GM21360 (cell line): ENCODE measurements around the gene NOS1.
"Not testable (repeated sequence)": the region's sequence is repeated elsewhere in the genome, so short reads cannot be mapped to it uniquely, and the experiment has no call there.

Experiments used
- ATAC-seq: cut with Tn5 transposase; IDR thresholded peaks from one replicate; pipeline ENCODE4 v1.9.1; 2021; ENCODE audit warnings: mild to moderate bottlenecking, moderate library complexity; ENCODE audit not compliant: unreplicated experiment

The NOS1 gene

DNA sequence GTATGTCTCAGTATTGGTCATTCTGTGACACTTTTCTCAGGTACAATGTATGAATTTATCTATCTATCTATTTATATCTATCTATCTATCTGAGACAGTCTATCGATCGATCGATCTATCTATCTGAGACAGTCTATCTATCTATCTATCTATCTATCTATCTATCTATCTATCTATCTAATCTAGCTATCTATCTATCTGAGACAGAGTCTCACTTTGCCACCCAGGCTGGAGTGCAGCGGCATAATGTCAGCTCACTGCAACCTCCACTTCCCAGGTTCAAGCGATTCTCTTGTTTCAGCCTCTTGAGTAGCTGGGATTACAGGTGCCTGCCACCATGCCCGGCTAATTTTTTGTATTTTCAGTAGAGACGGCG lies 180.0 kb downstream of the NOS1 start:
- not testable (repeated sequence) for ATAC-seq

DNA sequence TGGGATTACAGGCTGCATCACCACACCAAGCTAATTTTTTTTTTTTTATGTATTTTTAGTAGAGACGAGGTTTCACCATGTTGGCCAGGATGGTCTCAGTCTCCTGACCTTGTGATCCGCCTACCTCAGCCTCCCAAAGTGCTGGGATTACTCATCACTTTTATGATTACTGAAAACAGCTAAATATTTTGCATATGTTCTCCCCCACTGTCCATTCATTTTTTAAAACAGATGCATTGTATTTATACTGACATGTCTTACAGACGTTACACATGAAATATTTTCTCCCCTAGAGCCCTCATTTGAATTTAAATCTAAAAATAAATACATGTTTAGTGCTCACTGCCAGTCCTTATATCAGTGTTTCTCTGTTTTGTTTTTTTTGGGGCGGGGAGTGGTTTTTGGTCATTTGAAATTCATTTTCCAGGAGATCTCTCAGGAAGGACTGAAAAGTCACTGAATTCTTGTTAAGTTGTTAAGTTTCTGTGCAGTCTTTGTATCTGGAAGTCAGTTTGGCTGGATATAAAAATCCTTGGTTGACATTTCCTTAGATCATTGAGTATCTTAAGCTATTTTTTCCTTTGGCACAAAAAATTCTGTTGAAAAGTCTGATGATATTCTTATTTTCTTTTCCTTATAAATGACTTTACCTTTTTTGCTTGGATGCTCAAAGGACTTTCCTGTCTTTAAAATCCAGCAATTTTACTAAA lies 180.5 kb downstream of the NOS1 start:
- ATAC-seq, result no peak

DNA sequence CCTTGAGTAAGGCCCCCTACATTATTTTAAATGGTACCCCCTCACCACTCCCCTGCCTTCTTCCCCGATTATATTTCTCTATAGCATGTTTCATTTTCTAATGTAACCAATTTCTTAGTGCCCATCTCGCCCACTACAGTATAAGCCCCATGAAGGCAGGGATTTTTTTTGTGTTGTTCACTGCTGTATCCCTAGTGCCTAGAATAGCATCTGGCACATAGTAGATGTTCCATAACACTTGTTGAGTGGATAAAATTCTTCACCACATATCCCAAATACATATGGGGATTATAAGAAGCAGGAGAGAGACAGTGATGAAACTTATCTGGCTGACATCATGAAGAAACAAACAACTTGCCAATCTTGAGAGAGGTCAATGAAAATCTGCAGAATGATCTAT lies 182.7 kb downstream of the NOS1 start:
- no peak for ATAC-seq

DNA sequence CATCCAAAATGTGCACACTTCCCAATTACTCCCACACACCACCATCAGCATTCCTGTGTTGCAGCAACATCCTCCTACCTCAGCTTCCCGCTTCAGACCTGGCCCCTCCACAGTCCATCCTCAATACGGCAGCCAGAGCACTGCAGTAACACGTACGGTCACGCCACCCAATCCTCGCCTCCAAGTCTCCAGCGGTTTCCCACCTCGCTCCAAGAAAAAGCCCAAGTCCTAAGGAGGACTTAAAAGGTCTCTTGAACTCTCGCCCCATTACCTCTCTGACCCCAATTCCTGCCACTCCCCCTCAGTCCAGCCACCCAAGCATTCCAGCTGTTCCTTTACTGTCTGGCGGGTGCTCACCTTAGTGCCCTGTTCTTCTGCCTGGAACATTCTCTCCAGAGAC lies 183.1 kb downstream of the NOS1 start:
- no peak for ATAC-seq

DNA sequence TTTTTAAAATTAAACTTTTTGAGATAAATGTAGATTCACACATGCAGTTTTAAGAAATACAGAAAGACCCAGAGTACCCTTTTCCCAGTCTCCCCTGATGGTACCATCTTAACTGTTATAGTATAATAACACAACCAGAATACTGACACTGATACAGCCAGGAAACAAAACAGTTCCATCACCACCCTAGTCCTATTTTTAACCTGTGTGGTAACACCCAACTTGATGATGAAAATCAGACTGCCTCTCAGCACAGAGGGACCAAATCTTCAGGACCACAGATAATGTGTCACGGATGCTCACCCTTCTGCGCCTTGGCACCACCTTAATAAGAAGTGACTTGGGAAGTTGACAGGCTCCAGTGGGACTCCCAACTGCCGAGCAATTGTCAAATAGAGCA lies 189.3 kb downstream of the NOS1 start:
- ATAC-seq, result no peak

DNA sequence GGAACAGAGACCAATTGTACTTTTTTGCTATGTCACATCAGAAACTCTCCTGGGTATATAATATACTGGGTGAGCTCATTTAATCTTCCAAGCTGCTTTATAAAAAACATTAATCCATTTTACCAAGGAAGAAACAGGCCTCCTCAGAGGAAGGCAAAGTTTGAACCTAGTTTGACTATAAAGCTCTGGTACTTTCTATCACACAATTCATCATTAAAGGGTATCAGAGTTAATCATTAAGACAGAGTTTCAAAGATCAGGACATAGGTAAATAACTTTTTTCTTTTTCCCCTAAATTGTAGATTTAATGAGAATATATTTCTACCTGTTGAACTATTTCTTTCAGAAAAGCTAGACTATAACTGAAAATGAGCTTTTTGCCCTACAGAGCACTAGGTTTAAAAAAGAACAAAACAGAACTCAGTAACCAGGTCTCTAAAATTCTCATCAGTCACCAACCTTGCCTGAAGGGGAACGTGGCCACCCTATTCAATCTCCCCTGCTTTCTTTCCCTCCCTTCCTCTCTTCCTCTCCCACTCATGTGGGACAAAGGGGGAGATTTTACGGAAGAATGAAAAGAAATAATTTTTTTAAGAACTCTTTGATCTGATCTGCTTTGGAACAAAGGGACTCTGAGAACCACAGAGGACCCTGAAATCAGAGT lies 189.8 kb downstream of the NOS1 start:
- ATAC-seq, result no peak

DNA sequence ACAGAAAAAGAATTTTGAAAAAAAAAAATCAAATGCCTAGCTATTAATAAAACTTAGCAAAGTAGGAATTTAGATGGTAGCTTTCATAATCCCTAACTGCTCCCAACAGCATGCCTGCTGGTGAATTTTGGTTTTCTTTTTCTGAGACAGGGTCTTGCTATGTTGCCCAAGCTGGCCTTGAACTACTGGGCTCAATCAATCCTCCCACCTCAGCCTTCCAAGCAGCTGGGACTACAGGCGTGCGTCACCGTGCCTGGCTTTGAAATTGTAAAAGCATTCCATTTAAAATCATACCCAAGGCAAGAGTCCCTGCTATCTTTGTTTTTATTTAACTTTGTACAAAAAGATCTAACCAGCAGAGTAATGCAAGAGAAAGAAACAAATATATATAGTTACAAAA lies 191.9 kb downstream of the NOS1 start:
- no peak for ATAC-seq

DNA sequence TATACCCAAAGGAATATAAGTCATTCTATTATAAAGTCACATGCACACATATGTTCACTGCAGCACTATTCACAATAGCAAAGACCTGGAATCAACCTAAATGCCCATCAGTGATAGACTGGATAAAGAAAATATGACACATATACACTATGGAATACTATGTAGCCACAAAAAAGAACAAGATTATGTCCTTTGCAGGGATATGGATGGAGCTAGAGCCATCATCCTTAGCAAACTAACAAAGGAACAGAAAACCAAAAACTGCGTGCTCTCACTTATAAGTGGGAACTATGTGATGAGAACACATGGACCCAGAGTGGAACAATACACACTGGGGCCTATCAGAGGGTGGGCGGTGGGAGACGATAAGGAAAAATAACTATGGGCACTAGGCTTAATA lies 192.4 kb downstream of the NOS1 start:
- ATAC-seq, result no peak

DNA sequence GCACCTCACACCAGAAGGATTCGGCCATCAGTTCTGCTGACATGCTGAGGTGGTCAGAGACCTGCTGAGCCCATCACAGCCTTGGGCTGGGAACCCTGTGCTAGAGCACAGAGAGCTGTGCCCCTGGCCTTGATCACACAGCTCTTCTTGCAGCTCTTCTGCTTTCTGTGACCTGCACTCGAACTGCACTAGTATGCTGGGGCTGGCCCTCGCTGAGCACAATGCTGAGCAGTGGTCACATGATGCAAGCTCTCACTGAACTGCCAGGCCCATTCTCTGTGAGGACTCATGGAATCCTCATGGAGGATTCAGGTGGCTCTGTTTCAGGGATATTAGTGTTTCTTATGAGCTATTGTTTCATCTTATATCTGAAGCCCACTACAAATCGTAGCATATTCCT lies 193.7 kb downstream of the NOS1 start:
- no peak for ATAC-seq

DNA sequence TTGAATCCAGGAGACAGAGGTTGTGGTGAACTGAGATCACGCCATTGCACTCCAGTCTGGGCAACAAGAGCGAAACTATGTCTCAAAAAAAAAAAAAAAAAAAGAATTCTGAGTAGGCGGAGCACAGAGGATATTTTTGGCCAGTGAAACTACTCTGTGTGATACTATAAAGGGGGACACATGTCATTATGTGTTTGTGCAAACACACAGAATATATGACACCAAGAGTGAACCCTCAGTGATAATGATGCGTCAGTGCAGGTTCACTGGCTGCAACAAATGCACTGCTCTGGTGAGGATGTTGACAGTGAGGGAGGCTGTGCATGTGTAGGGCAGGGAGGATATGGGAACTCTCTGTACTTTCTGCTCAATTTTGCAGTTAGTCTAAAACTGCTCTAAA lies 195.3 kb downstream of the NOS1 start:
- no peak for ATAC-seq

DNA sequence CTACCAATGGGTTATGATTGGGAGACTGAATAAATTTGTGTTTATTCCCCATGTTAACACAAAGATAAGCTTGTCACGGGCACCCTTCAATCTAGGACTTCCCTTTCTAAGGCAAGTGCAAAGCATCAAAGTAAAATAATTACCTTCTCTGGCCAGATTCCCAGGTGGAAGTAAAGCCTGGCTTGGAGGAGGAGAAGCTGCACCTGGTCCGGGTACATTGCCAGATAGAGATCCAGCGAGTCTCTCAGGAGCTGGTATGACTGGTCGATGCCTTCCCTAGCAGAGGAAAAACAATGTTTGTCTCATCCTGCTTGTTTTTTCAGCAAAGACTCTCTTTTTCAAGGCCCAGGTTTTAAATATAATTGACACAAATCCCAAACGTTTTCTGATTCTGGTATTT lies 196.1 kb downstream of the NOS1 start:
- no peak for ATAC-seq

DNA sequence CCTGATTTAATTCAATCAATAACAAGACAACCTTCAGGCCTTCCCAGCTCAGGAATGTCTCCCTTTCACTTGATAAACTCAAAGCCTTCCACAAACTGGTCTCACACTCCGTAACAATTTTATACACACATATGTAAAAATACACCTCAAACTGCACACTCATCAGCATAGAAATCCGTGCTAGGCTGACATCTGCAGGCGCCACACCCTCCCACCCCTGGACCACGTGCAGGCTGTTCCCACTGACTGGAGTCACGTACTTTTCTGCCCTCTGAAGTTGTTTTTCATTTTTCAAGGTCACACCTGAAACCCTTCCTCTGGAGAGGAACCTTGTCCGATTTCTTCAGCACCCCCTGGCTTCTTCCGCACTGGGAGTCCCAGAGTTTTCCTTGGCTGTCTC lies 198.8 kb downstream of the NOS1 start:
- ATAC-seq, result no peak

DNA sequence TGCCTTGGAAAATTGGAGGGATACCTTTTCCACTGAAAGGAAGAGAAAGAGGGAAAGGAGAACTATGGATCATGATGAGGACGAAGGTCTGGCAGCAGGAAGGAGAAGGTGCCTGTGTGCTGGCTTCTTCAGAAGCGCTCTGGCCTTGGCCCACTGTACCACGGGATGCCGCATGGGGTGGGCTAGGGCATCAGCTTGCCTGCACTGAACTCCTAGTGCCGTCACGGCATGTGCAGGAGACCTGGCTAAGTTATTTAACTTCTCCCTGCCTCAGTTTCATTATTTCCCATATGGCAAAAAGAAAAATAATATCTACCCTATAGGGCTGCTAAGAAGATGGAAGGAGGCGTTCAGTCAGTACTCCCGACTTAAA lies 199.3 kb downstream of the NOS1 start:
- ATAC-seq, result no peak

DNA sequence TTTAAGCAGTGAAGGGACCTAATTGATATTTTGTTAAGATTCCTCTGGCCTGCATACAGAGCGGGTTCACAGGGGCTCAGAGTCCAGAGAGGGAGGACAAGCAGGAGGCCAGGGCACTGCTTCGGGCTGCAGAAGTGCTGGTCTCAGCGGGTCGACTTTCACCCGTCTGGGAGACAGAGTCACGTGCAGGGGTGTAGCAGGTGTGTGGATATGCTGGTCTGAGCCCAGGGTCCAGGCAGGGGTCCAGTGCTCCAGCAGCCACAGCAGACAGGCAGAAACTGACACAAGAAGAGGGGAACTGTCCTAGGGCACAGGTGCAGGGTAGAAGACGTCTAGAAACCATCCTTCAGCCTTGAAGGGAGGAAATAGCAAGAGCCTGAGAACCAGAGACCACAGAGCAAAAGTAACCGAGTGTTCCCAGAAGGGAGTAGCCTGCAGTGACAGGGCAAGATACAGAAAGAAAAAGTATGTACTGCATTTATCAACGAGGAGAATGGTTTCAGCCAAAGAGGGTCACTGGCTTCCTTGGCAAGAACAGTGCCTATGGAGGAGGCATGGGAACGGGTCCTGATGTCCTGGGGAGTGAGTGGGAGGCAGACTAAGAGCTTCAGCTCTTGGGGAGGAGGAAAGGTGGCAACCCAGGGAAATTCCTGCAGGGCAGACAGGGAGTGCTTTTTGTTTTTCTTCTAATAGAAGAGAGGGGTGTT lies 199.8 kb downstream of the NOS1 start:
- ATAC-seq, result no peak

DNA sequence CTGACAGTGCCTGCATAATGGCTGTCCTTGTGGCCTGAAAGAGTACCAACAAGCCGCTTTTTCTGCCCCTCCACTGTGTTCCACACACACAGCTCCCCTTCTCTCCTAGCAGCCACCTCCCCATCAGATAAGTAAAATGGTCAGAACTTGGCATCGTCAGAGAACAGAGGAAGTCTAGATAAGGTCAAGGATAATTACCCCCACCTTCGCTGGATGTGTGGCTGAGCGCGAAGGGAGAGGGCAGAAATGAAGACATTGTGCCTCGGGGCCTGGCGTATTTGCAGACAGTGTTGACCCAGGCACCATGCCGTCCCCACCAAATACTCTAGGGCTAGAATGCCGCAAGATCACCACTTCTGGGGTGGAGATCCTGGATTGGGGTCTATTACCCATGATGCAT lies 201.8 kb downstream of the NOS1 start:
- ATAC-seq, result no peak

DNA sequence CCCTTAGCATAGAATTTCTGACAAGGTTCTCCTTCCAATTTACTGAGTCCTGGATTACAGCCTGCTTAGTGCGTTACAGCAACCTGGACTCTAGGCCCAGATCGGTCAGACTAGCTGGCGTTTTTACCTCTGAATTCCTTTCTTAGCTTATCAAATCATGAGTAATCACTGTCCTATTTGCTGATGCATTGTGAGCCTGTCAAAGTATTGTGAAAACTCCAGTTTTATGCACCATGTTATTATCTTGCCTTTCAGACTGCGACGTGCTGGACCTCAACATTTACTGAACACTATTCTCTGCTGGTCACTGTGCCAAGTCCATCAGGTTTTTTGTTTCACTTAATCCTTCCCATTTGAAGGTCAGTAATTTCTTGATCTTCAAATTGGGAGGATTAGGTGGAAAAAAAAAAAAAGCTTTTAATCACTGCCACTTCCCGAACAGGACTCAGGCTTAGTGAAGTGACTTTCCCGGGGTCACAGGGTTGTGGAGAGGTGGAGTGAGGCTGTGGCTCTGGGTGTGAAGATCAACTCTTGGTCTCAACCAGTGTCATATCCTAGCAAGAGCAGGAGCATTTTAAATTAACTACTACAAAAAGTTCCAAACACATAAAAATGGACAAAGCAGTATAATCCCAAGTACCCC lies 202.4 kb downstream of the NOS1 start:
- no peak for ATAC-seq
